ENCODE measurements around the gene CKMT2. TPM values are rescaled to one million over a fixed set of nuclear protein-coding genes. Genes with fewer than 3 reads are reported as not detected.

The CKMT2 gene
- total RNA-seq, 2 donors from 2014 or later, result 909 to 1,365 TPM

DNA sequence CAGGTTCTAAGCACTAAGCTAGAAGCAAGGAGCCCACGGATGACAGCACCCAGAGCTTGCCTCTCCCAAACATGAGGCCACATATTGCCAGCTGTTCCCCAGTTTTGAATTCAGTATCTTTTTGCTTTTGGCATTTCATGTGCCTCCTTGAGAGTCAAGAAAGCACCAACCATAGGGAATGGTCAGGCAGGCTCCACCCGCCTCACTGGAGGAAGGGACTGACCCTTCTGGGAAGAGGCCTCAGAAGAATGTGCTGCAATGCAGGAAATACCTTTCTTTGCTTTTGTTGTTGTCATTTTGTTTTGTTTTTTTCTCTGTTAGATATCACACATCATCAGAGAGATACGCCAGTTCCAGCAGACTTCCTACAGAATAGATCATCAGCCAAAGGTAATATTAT, 13.7 kb upstream of the CKMT2 start:
- TF ChIP-seq, protein P1, sequence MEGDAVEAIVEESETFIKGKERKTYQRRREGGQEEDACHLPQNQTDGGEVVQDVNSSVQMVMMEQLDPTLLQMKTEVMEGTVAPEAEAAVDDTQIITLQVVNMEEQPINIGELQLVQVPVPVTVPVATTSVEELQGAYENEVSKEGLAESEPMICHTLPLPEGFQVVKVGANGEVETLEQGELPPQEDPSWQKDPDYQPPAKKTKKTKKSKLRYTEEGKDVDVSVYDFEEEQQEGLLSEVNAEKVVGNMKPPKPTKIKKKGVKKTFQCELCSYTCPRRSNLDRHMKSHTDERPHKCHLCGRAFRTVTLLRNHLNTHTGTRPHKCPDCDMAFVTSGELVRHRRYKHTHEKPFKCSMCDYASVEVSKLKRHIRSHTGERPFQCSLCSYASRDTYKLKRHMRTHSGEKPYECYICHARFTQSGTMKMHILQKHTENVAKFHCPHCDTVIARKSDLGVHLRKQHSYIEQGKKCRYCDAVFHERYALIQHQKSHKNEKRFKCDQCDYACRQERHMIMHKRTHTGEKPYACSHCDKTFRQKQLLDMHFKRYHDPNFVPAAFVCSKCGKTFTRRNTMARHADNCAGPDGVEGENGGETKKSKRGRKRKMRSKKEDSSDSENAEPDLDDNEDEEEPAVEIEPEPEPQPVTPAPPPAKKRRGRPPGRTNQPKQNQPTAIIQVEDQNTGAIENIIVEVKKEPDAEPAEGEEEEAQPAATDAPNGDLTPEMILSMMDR (IDR thresholded peaks at IDR 0.05), result no peak
- H3K36me3 ChIP-seq, result no peaks in the 10 kb centered on the region
- H3K4me3 ChIP-seq, result no peak overlapping the region
- no peaks in the 10 kb centered on the region for H3K4me1 ChIP-seq
- no peaks in the 10 kb centered on the region for H3K27me3 ChIP-seq
- H3K9me3 ChIP-seq, result no peaks in the 10 kb centered on the region
- no peak for DNase-seq (ENCODE audit: low spot score)
- H3K27ac ChIP-seq, result no peak overlapping the region

DNA sequence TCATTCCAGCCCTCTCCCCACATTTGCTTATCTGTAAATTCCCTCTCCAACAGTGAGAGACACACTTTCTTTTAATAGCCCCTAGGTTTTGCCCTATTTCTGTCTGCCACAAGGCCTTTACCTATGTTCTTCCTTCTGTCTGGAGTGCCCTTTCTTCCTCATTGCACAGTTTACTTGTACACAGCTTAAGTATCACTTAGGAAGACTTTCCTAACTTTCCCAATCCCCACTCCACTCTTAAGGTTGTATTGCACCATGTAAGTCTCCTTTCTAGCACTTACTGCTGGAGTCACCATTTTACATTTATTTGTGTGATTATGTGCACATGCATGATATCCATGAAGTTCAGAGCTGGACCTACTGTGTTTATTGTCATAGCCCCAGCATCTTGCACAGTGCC, 10.8 kb upstream of the CKMT2 start:
- TF ChIP-seq, protein P1 (IDR thresholded peaks at IDR 0.05), result no peak
- no peaks in the 10 kb centered on the region for H3K4me1 ChIP-seq
- no peak overlapping the region for H3K4me3 ChIP-seq
- DNase-seq (ENCODE audit: low spot score), result no peak
- H3K27ac ChIP-seq, result no peak overlapping the region
- H3K27me3 ChIP-seq, result no peaks in the 10 kb centered on the region
- H3K36me3 ChIP-seq, result no peaks in the 10 kb centered on the region
- no peaks in the 10 kb centered on the region for H3K9me3 ChIP-seq

DNA sequence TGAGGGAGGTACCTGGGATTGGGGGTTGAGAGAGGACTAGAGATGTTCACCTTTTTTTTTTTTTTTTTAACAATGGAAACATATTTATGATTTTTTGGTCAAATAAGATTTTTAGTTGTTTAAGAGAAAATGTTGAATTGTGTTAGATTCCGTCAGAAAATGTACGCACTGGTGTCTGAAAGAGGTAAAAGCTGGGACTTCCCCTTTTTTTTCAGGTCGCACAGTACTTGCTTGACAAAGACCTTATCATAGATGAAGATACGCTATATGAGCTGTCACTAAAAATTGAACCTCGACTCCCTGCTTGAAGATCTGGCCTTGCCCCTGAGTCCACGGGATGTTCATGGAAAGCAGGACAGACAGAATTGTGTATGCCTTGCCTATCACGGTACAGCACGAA, 7.7 kb upstream of the CKMT2 start:
- H3K4me1 ChIP-seq, result no peaks in the 10 kb centered on the region
- TF ChIP-seq, protein P1 (IDR thresholded peaks at IDR 0.05), result no peak
- H3K9me3 ChIP-seq, result no peaks in the 10 kb centered on the region

DNA sequence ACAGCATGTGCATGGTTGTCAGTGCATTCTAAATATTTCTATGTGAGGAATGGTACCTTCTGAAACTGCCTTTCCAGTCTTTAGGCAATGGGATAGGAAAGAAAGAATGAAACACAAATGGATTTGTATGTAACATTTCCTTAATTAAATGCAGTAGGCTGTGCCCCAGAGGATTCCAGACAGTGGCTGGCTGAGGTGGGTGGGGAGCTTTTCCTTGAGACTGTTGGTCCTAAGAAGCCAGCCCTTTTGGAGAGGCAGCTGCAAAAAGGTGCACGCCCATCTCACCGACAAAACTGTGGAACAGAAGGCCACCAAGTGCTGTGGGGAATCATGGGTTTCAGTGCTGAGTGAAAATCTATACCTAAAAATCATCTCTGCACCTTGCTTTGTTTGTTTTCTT, 6.8 kb upstream of the CKMT2 start:
- no peaks in the 10 kb centered on the region for H3K27me3 ChIP-seq
- H3K4me3 ChIP-seq, result no peak overlapping the region
- H3K9me3 ChIP-seq, result no peaks in the 10 kb centered on the region
- no peak overlapping the region for H3K27ac ChIP-seq
- no peaks in the 10 kb centered on the region for H3K4me1 ChIP-seq
- H3K36me3 ChIP-seq, result no peaks in the 10 kb centered on the region
- no peak for DNase-seq (ENCODE audit: low spot score)
- TF ChIP-seq, protein P1 (IDR thresholded peaks at IDR 0.05), result no peak

More for the DNA sequence above, 7.7 kb upstream of the CKMT2 start:
- no peaks in the 10 kb centered on the region for H3K27me3 ChIP-seq
- H3K36me3 ChIP-seq, result no peaks in the 10 kb centered on the region
- no peak for DNase-seq (ENCODE audit: low spot score)
- H3K4me3 ChIP-seq, result no peak overlapping the region
- H3K27ac ChIP-seq, result no peak overlapping the region

DNA sequence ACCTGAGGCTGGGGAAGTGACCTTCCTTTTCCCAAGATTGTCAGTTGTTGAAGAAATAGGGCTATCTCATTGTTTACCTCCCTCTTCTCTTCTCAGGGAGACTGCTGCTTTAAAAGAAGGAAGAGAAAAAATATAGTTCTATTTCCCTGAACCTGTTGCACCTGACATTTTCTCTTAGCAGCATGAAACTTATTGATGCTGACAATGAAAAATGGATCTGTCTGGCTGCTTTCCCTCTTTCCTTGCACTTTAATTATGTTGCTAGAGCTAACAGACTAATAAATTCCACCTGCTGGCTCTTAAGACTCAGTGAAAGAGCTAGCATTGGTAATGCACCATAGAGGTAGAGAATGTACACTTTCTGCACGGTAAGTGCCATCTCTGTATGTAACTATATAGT, 6.2 kb upstream of the CKMT2 start:
- TF ChIP-seq, protein P1 (IDR thresholded peaks at IDR 0.05), result no peak
- Histone ChIP-seq H3K9me3 (no peaks in the 10 kb centered on the region), H3K27ac (no peak overlapping the region), H3K36me3 (no peaks in the 10 kb centered on the region), H3K4me3 (no peak overlapping the region), H3K4me1 (peaks cover 0 to 4% of the 10 kb centered on the region in 2 donors), H3K27me3 (no peaks in the 10 kb centered on the region)
- DNase-seq (ENCODE audit: low spot score), result no peak

DNA sequence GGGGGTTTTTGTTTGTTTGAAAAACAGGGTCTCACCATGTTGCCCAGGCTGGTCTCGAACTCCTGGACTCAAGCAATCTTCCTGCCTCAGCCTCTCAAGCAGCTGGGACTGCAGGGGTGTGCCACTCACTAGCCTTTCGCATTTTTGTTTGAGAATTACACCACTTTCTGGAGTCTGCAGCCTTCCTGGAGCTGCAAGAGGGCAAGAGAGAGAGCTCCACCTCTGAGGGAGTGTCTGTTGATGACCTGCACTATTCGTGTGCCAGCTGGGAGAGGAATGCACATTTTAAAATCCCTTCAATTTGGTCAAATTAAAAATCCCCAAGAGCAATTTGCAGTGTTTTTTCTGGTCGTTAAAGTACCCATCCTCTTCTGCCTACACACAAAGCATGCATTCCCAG, 5.0 kb upstream of the CKMT2 start:
- Histone ChIP-seq H3K9me3 (no peaks in the 10 kb centered on the region), H3K4me1 (peaks cover 0 to 15% of the 10 kb centered on the region in 2 donors), H3K27ac (no peak overlapping the region), H3K4me3 (no peak overlapping the region), H3K27me3 (no peaks in the 10 kb centered on the region), H3K36me3 (no peaks in the 10 kb centered on the region)
- no peak for DNase-seq (ENCODE audit: low spot score)
- TF ChIP-seq, protein P1 (IDR thresholded peaks at IDR 0.05), result no peak

Data from right atrium auricular region (tissue), 2 donors.